Natural killer cell (primary cell): Measurements from ENCODE around the gene CCHCR1. TPM values are rescaled to one million over a fixed set of nuclear protein-coding genes. Genes with fewer than 3 reads are reported as not detected.

Source experiments
- ATAC-seq, 3 donors: fragments of 150-1000 bp in 2 of 3; fragments of 200-7000 bp in 1 of 3; cut with Tn5 transposase; 1 replicate in 1 of 3; 2 replicates in 2 of 3; pipeline ENCODE4 v1.10.0; 2021; ENCODE audit warnings: mild to moderate bottlenecking in 2 of 3, moderate library complexity in 2 of 3
- DNase-seq, 2 donors: peaks; one replicate each; pipeline versions ENCODE4 v3.0.0 to v3.0.0-alpha.2; 2013 to 2021; ENCODE audit warnings: mixed read lengths in 1 of 2
- H3K27ac ChIP-seq: one replicate; pipeline ENCODE4 v1.5.1; 2013; ENCODE audit warnings: mild to moderate bottlenecking, low read length
- H3K27me3 ChIP-seq: one replicate; pipeline ENCODE4 v1.6.1; 2013; ENCODE audit warnings: low read length; ENCODE audit not compliant: control insufficient read depth, insufficient read depth
- H3K36me3 ChIP-seq: one replicate; pipeline ENCODE4 v1.6.1; 2013; ENCODE audit warnings: low read length; ENCODE audit not compliant: control insufficient read depth, insufficient read depth
- H3K4me1 ChIP-seq: one replicate; pipeline ENCODE4 v1.6.1; 2013; ENCODE audit warnings: low read length; ENCODE audit not compliant: control insufficient read depth, insufficient read depth
- H3K4me3 ChIP-seq: one replicate; pipeline ENCODE4 v1.5.1; 2013; ENCODE audit warnings: low read length
- H3K9me3 ChIP-seq: one replicate; pipeline ENCODE4 v1.6.1; 2013; ENCODE audit warnings: low read length; ENCODE audit not compliant: control insufficient read depth, insufficient read depth
- H3K27ac Mint-ChIP-seq, 2 donors: one replicate each; pipeline ENCODE4 v1.8.0; 2022; ENCODE audit warnings: mild to moderate bottlenecking in 2 of 2, mixed read lengths in 2 of 2, moderate library complexity in 1 of 2
- H3K27me3 Mint-ChIP-seq, 2 donors: one replicate each; pipeline ENCODE4 v1.8.0; 2022; ENCODE audit warnings: low read depth in 2 of 2, mixed read lengths in 2 of 2
- H3K36me3 Mint-ChIP-seq: one replicate; pipeline ENCODE4 v1.8.0; 2022; ENCODE audit warnings: mixed read lengths
- H3K4me1 Mint-ChIP-seq, 2 donors: one replicate each; pipeline ENCODE4 v1.8.0; 2022; ENCODE audit warnings: mixed read lengths in 2 of 2
- H3K4me3 Mint-ChIP-seq: one replicate; pipeline ENCODE4 v1.8.0; 2022; ENCODE audit warnings: mild to moderate bottlenecking, moderate library complexity, mixed read lengths
- H3K9me3 Mint-ChIP-seq, 2 donors: one replicate each; pipeline ENCODE4 v1.8.0; 2022; ENCODE audit warnings: mixed read lengths in 2 of 2
- WGBS: methylation state at CpG from one replicate; pipeline ENCODE4 v1.1.7; 2013; ENCODE audit warnings: missing lambda C conversion rate; ENCODE audit not compliant: insufficient coverage; 5-methylcytosine and 5-hydroxymethylcytosine counted together
- intact Hi-C: fragments of 100-400 bp; cut with micrococcal nuclease; formaldehyde crosslinking; loops from one replicate; pipeline ENCODE4 v1.14.2; 2022
- total RNA-seq, 4 donors: library from RNA; stranded (reverse); fragments of 120-200 nt in 1 of 4; gene quantifications; one replicate each; pipeline versions ENCODE4 v1.2.3 to v1.2.4, GENCODE V29; 2013 to 2022
- TF ChIP-seq, protein P1 (sequence below): fragments of 200-600 bp; IDR thresholded peaks from one replicate; pipeline ENCODE4 v1.8.0; 2022; ENCODE audit warnings: antibody characterized with exemption

CCHCR1 gene
- total RNA-seq, 3 donors from 2014 or later (not counting 1 experiment from before 2014, with no cell fraction given), result 13.0 to 20.7 (median 16.9) TPM

DNA sequence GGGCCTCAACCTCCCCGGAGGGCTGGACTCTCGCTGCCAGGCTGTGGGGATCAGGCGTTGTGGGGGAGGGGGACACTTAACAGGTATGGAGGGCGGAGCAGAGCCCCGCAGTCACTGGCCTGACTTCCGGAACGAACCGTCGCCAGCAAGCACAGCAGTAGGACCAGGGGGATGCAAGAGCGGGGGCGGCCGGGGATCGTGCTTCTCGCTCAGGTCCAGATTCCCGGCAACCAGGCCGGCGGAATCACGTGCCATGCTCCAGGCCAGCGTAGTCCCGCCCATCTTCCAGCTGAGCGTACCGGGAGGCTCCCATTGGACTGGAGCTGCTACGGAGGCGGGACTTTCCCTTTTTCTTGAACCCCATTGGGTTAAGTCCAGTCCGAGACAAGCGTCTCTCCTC lies 22.9 kb upstream of the CCHCR1 start:
- H3K9me3 Mint-ChIP-seq, result no peaks in the 10 kb centered on the region
- peak overlapping the region; percentile 85 for H3K4me3 Mint-ChIP-seq
- Histone ChIP-seq H3K27ac (peak overlapping the region; percentile 9), H3K27me3 (no peaks in the 10 kb centered on the region), H3K9me3 (no peaks in the 10 kb centered on the region), H3K4me1 (peaks cover 17% of the 10 kb centered on the region), H3K36me3 (no peaks in the 10 kb centered on the region), H3K4me3 (peak overlapping the region; percentile 63)
- intact Hi-C loops, result no loop called here
- ATAC-seq (peak; percentile 98 to 99 (median 99)), DNase-seq (peak; percentile 66 to 87)
- TF ChIP-seq, protein P1, sequence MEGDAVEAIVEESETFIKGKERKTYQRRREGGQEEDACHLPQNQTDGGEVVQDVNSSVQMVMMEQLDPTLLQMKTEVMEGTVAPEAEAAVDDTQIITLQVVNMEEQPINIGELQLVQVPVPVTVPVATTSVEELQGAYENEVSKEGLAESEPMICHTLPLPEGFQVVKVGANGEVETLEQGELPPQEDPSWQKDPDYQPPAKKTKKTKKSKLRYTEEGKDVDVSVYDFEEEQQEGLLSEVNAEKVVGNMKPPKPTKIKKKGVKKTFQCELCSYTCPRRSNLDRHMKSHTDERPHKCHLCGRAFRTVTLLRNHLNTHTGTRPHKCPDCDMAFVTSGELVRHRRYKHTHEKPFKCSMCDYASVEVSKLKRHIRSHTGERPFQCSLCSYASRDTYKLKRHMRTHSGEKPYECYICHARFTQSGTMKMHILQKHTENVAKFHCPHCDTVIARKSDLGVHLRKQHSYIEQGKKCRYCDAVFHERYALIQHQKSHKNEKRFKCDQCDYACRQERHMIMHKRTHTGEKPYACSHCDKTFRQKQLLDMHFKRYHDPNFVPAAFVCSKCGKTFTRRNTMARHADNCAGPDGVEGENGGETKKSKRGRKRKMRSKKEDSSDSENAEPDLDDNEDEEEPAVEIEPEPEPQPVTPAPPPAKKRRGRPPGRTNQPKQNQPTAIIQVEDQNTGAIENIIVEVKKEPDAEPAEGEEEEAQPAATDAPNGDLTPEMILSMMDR, result no peak
- no peaks in the 10 kb centered on the region for H3K36me3 Mint-ChIP-seq
- H3K4me1 Mint-ChIP-seq, result peaks cover 9 to 23% of the 10 kb centered on the region in 2 donors
- WGBS, result 55% methylated on average over 26 of the region's 26 CpGs
- H3K27me3 Mint-ChIP-seq, result no peaks in the 10 kb centered on the region
- peak overlapping the region; percentile 51 to 87 for H3K27ac Mint-ChIP-seq

DNA sequence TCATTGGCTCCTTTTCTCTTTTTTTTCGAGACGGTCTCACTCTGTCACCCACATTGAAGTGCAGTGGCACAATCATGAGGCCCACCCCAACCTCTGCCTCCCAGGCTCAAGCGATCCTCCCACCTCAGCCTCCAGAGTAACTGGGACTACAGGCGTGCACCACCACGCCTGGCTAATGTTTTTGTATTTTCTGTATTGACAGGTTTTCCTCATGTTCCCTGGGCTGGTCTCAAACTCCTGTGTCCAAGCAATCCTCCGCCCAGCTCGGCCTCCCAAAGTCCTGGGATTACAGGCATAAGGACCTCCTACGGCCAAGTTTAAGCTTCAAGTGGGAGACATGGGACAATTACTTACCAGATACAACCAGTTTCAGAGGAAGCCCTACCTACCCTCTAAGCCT lies 22.3 kb upstream of the CCHCR1 start:
- peak overlapping the region in 1 of 2 donors; percentile 87 for H3K27ac Mint-ChIP-seq
- H3K4me1 Mint-ChIP-seq, result peaks cover 12 to 22% of the 10 kb centered on the region in 2 donors
- Histone ChIP-seq H3K27me3 (no peaks in the 10 kb centered on the region), H3K9me3 (no peaks in the 10 kb centered on the region), H3K27ac (no peak overlapping the region), H3K4me3 (peak overlapping the region; percentile 63), H3K4me1 (peaks cover 23% of the 10 kb centered on the region), H3K36me3 (no peaks in the 10 kb centered on the region)
- H3K9me3 Mint-ChIP-seq, result no peaks in the 10 kb centered on the region
- intact Hi-C loops, result no loop called here
- no peak for DNase-seq
- TF ChIP-seq, protein P1, result no peak
- H3K36me3 Mint-ChIP-seq, result no peaks in the 10 kb centered on the region
- H3K4me3 Mint-ChIP-seq, result peak overlapping the region; percentile 85
- no peak for ATAC-seq
- 95% methylated on average over 8 of the region's 8 CpGs for WGBS
- H3K27me3 Mint-ChIP-seq, result no peaks in the 10 kb centered on the region

DNA sequence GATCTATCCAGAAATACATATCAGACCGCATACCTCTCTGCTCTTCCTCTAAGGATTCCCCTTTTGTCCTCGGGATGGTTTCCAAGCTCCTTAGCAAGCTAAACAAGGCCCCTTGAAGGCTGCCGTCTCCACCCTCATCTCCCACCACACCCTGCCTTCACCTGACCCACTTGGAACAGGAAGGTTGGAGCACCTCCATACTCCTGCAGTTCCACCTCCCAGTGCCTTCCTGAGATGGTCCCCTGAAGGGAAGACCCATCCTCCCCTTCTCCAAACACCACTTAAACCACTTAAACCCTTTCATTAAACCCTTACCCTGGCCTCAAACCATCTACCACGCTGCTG lies 21.4 kb upstream of the CCHCR1 start:
- Mint-ChIP-seq H3K36me3 (no peaks in the 10 kb centered on the region), H3K27me3 (no peaks in the 10 kb centered on the region), H3K27ac (no peak overlapping the region), H3K9me3 (no peaks in the 10 kb centered on the region), H3K4me3 (no peak overlapping the region), H3K4me1 (peaks cover 12 to 22% of the 10 kb centered on the region in 2 donors)
- H3K27ac ChIP-seq, result no peak overlapping the region
- intact Hi-C loops, result no loop called here
- no peak overlapping the region for H3K4me3 ChIP-seq
- DNase-seq (no peak), ATAC-seq (no peak)
- no peaks in the 10 kb centered on the region for H3K9me3 ChIP-seq
- TF ChIP-seq, protein P1, result no peak
- H3K27me3 ChIP-seq, result no peaks in the 10 kb centered on the region
- H3K4me1 ChIP-seq, result peaks cover 24% of the 10 kb centered on the region
- 87% methylated on average over 4 of the region's 4 CpGs for WGBS
- H3K36me3 ChIP-seq, result no peaks in the 10 kb centered on the region
